Endodermal cell (in vitro differentiated cells): ENCODE data around the gene DOCK10. TPM values are rescaled to one million over a fixed set of nuclear protein-coding genes. Genes with fewer than 3 reads are reported as not detected.

Experiments
- DNase-seq: peaks from one replicate; pipeline ENCODE4 v3.0.0-alpha.2; 2017
- H3K27ac ChIP-seq: 2 replicates; pipeline ENCODE4 v1.5.1; 2013; ENCODE audit warnings: mild to moderate bottlenecking, low read depth, low read length, moderate library complexity
- H3K27me3 ChIP-seq: 2 replicates; pipeline ENCODE4 v1.6.1; 2013; ENCODE audit warnings: mild to moderate bottlenecking, low read length, moderate library complexity; ENCODE audit not compliant: insufficient read depth, control insufficient read depth, poor library complexity, severe bottlenecking
- H3K36me3 ChIP-seq: 2 replicates; pipeline ENCODE4 v1.7.0; 2013; ENCODE audit warnings: mild to moderate bottlenecking, low read length, moderate library complexity; ENCODE audit not compliant: control insufficient read depth, insufficient read depth
- H3K4me1 ChIP-seq: one replicate; pipeline ENCODE4 v1.7.0; 2013; ENCODE audit warnings: low read length; ENCODE audit not compliant: control insufficient read depth, insufficient read depth
- H3K4me3 ChIP-seq: 2 replicates; pipeline ENCODE4 v1.5.1; 2013; ENCODE audit warnings: mild to moderate bottlenecking, low read length, moderate library complexity
- H3K9ac ChIP-seq: 2 replicates; pipeline ENCODE4 v1.6.1; 2013; ENCODE audit warnings: mild to moderate bottlenecking, low read length, moderate library complexity; ENCODE audit not compliant: poor library complexity, severe bottlenecking; ENCODE audit errors: extremely low read depth
- H3K9me3 ChIP-seq: 2 replicates; pipeline ENCODE4 v1.6.1; 2013; ENCODE audit warnings: mild to moderate bottlenecking, low read length, moderate library complexity; ENCODE audit not compliant: control insufficient read depth
- H3K27ac Mint-ChIP-seq: 2 replicates; pipeline ENCODE4 v1.8.0; 2020; ENCODE audit warnings: mixed read lengths
- H3K27me3 Mint-ChIP-seq: 2 replicates; pipeline ENCODE4 v1.8.0; 2021; ENCODE audit warnings: mild to moderate bottlenecking, mixed read lengths; ENCODE audit not compliant: insufficient read depth
- H3K36me3 Mint-ChIP-seq: 2 replicates; pipeline ENCODE4 v1.8.0; 2020; ENCODE audit warnings: low read depth, mixed read lengths
- H3K4me1 Mint-ChIP-seq: 2 replicates; pipeline ENCODE4 v1.8.0; 2020; ENCODE audit warnings: mixed read lengths
- H3K4me3 Mint-ChIP-seq: 2 replicates; pipeline ENCODE4 v1.8.0; 2020; ENCODE audit warnings: mild to moderate bottlenecking, moderate library complexity, mixed read lengths
- H3K9me3 Mint-ChIP-seq: 2 replicates; pipeline ENCODE4 v1.8.0; 2020; ENCODE audit warnings: mild to moderate bottlenecking, mixed read lengths
- CTCF ChIP-seq: fragments of 200-600 bp; sonication (generic); conservative IDR thresholded peaks from 2 replicates; pipeline ENCODE4 v1.5.0; 2021; ENCODE audit warnings: antibody characterized with exemption, mild to moderate bottlenecking
- WGBS, 2 experiments: methylation state at CpG; one replicate each; pipeline versions ENCODE4 v1.1.5 to v1.1.7; 2013; ENCODE audit warnings: missing lambda C conversion rate in 2 of 2, mixed read lengths in 1 of 2; ENCODE audit not compliant: insufficient coverage in 1 of 2, insufficient read length in 1 of 2; 5-methylcytosine and 5-hydroxymethylcytosine counted together
- total RNA-seq, 2 donors: library from RNA; stranded (reverse); fragmentation: NEBNext Ultra II Directional in 1 of 2; extraction: Animal tissue kit (Norgen Biotek cat#: 25700) in 1 of 2; gene quantifications; 2 replicates in 1 of 2; 3 replicates in 1 of 2; pipeline ENCODE4 v1.2.1, GENCODE V29; 2021

The DOCK10 gene
- total RNA-seq, 2 donors from 2014 or later = 0.44 to 1.4 TPM

- Mint-ChIP-seq H3K4me3 (no peak overlapping the region), H3K27ac (no peak overlapping the region), H3K36me3 (no peaks in the 10 kb centered on the region), H3K27me3 (no peaks in the 10 kb centered on the region), H3K9me3 (no peaks in the 10 kb centered on the region), H3K4me1 (no peaks in the 10 kb centered on the region)
- H3K4me3 ChIP-seq = no peak overlapping the region
- H3K9ac ChIP-seq = no peak overlapping the region
- H3K27ac ChIP-seq = no peak overlapping the region
- no peak for DNase-seq
- H3K9me3 ChIP-seq = no peaks in the 10 kb centered on the region
- no peak for TF ChIP-seq CTCF
- no peaks in the 10 kb centered on the region for H3K36me3 ChIP-seq
- H3K4me1 ChIP-seq = no peaks in the 10 kb centered on the region
- H3K27me3 ChIP-seq = no peaks in the 10 kb centered on the region
- WGBS, 2 experiments = 92 to 100% methylated on average over 7 to 9 of the region's 9 CpGs
These were observed 156.3 kb downstream of the DOCK10 start for GRCh38 chr2:224885836-224886547.

GRCh38 chr2:224885291-224885690, 157.0 kb downstream of the DOCK10 start:
- Histone ChIP-seq H3K36me3 (no peaks in the 10 kb centered on the region), H3K9me3 (no peaks in the 10 kb centered on the region), H3K9ac (no peak overlapping the region), H3K4me1 (no peaks in the 10 kb centered on the region), H3K4me3 (no peak overlapping the region), H3K27ac (no peak overlapping the region), H3K27me3 (no peaks in the 10 kb centered on the region)
- no peak overlapping the region for H3K4me3 Mint-ChIP-seq
- no peaks in the 10 kb centered on the region for H3K36me3 Mint-ChIP-seq
- TF ChIP-seq CTCF = no peak
- H3K4me1 Mint-ChIP-seq = no peaks in the 10 kb centered on the region
- WGBS, 2 experiments = 96 to 100% methylated on average over 1 of the region's 1 CpG
- no peak for DNase-seq
- H3K27ac Mint-ChIP-seq = no peak overlapping the region
- H3K9me3 Mint-ChIP-seq = no peaks in the 10 kb centered on the region
- no peaks in the 10 kb centered on the region for H3K27me3 Mint-ChIP-seq

GRCh38 chr2:224884188-224884587, 158.1 kb downstream of the DOCK10 start:
- DNase-seq = no peak
- TF ChIP-seq CTCF = no peak
- H3K9ac ChIP-seq = no peak overlapping the region
- H3K4me3 ChIP-seq = no peak overlapping the region
- H3K27me3 Mint-ChIP-seq = no peaks in the 10 kb centered on the region
- H3K27me3 ChIP-seq = no peaks in the 10 kb centered on the region
- H3K36me3 ChIP-seq = no peaks in the 10 kb centered on the region
- no peak overlapping the region for H3K27ac ChIP-seq
- 92 to 100% methylated on average over 2 to 4 of the region's 4 CpGs for WGBS, 2 experiments
- H3K9me3 ChIP-seq = no peaks in the 10 kb centered on the region
- H3K27ac Mint-ChIP-seq = no peak overlapping the region
- no peaks in the 10 kb centered on the region for H3K4me1 ChIP-seq
- H3K36me3 Mint-ChIP-seq = no peaks in the 10 kb centered on the region
- no peak overlapping the region for H3K4me3 Mint-ChIP-seq
- no peaks in the 10 kb centered on the region for H3K4me1 Mint-ChIP-seq
- no peaks in the 10 kb centered on the region for H3K9me3 Mint-ChIP-seq
